Osteocyte (in vitro differentiated cells): Measurements from ENCODE around the gene MMP17. TPM values are rescaled to one million over a fixed set of nuclear protein-coding genes. Genes with fewer than 3 reads are reported as not detected.

Source experiments
- DNase-seq: peaks from one replicate; pipeline ENCODE4 v3.0.0; 2021; ENCODE audit warnings: mixed read lengths; ENCODE audit not compliant: unreplicated experiment; ENCODE audit errors: extremely low spot score
- H3K27ac Mint-ChIP-seq: one replicate; pipeline ENCODE4 v1.8.0; 2021; ENCODE audit warnings: mild to moderate bottlenecking, mixed read lengths; ENCODE audit not compliant: unreplicated experiment
- H3K27me3 Mint-ChIP-seq: one replicate; pipeline ENCODE4 v1.8.0; 2021; ENCODE audit warnings: mixed read lengths; ENCODE audit not compliant: unreplicated experiment
- H3K36me3 Mint-ChIP-seq: one replicate; pipeline ENCODE4 v1.8.0; 2021; ENCODE audit warnings: mixed read lengths; ENCODE audit not compliant: unreplicated experiment
- H3K4me1 Mint-ChIP-seq: one replicate; pipeline ENCODE4 v1.8.0; 2021; ENCODE audit warnings: mixed read lengths; ENCODE audit not compliant: unreplicated experiment
- H3K4me3 Mint-ChIP-seq: one replicate; pipeline ENCODE4 v1.8.0; 2021; ENCODE audit warnings: mild to moderate bottlenecking, moderate library complexity, mixed read lengths; ENCODE audit not compliant: unreplicated experiment
- H3K9me3 Mint-ChIP-seq: one replicate; pipeline ENCODE4 v1.8.0; 2021; ENCODE audit warnings: mixed read lengths; ENCODE audit not compliant: unreplicated experiment
- total RNA-seq: library from RNA; stranded (reverse); gene quantifications from 2 replicates; pipeline ENCODE4 v1.2.1, GENCODE V29; 2021
- TF ChIP-seq, protein P1 (sequence below): fragments of 200-600 bp; sonication (generic); IDR thresholded peaks from 2 replicates; pipeline ENCODE4 v1.5.0; 2021; ENCODE audit warnings: antibody characterized with exemption, mild to moderate bottlenecking, moderate library complexity

MMP17 gene
- total RNA-seq, 1 donor from 2014 or later, result 1.7 TPM

DNA sequence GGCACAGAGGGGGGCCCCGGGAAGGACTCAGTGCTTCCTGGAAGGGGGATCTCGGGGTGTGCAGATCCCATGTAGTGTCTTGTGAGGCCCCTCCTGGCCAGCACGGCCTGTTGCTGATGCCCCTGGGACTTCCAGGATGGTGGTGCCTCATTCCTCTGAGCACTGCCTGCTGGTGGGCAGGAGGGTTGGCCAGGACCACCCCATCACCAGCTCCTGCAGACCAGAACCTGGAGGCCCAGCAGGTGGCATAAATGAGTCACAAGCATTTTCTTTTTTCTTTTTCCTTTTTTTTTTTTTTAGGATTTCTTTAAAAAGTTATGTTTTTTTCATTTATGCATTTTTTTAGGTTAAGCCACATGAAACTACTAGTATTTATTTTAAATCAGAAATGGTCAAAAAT is 8.0 kb downstream of the MMP17 start:
- H3K4me1 Mint-ChIP-seq, result peaks cover under 1% of the 10 kb centered on the region
- DNase-seq, result no peak
- no peaks in the 10 kb centered on the region for H3K9me3 Mint-ChIP-seq
- TF ChIP-seq, protein P1, sequence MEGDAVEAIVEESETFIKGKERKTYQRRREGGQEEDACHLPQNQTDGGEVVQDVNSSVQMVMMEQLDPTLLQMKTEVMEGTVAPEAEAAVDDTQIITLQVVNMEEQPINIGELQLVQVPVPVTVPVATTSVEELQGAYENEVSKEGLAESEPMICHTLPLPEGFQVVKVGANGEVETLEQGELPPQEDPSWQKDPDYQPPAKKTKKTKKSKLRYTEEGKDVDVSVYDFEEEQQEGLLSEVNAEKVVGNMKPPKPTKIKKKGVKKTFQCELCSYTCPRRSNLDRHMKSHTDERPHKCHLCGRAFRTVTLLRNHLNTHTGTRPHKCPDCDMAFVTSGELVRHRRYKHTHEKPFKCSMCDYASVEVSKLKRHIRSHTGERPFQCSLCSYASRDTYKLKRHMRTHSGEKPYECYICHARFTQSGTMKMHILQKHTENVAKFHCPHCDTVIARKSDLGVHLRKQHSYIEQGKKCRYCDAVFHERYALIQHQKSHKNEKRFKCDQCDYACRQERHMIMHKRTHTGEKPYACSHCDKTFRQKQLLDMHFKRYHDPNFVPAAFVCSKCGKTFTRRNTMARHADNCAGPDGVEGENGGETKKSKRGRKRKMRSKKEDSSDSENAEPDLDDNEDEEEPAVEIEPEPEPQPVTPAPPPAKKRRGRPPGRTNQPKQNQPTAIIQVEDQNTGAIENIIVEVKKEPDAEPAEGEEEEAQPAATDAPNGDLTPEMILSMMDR, result peak; percentile 52
- no peak overlapping the region for H3K4me3 Mint-ChIP-seq
- no peaks in the 10 kb centered on the region for H3K27me3 Mint-ChIP-seq
- H3K27ac Mint-ChIP-seq, result no peak overlapping the region
- no peaks in the 10 kb centered on the region for H3K36me3 Mint-ChIP-seq

DNA sequence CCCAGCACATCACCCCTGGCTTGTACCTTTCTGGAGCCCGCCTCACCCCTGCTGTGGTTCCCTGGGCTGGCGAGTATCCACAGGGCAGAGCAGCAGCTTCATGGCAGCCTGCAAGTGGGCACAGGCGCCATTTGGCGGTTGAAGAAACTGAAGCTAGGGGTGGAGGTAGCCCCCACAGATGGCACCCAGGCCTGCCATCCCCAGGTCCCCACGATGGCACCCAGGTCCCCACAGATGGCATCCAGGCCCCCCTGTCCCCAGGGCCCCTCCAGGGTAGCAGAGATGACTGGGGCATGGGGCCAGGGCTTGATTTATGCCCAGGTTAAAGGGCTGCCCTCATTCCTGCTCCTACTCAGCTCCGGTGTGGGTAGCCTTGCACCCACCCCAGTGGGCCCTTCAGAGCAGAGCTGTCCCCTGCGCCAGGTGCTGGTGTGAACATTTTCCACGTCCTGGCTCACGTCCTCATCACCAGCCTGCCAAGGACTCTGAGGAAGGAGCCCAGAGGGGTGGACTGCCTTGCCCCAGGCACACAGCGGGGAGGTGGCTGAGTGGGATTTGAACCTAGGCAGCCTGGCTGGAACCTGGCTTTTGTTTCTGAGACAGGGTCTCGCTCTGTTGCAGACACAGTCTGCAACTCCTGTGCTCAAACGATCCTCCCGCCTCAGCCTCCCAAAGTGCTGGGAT is 8.7 kb downstream of the MMP17 start:
- Mint-ChIP-seq H3K27ac (no peak overlapping the region), H3K4me1 (no peaks in the 10 kb centered on the region)

DNA sequence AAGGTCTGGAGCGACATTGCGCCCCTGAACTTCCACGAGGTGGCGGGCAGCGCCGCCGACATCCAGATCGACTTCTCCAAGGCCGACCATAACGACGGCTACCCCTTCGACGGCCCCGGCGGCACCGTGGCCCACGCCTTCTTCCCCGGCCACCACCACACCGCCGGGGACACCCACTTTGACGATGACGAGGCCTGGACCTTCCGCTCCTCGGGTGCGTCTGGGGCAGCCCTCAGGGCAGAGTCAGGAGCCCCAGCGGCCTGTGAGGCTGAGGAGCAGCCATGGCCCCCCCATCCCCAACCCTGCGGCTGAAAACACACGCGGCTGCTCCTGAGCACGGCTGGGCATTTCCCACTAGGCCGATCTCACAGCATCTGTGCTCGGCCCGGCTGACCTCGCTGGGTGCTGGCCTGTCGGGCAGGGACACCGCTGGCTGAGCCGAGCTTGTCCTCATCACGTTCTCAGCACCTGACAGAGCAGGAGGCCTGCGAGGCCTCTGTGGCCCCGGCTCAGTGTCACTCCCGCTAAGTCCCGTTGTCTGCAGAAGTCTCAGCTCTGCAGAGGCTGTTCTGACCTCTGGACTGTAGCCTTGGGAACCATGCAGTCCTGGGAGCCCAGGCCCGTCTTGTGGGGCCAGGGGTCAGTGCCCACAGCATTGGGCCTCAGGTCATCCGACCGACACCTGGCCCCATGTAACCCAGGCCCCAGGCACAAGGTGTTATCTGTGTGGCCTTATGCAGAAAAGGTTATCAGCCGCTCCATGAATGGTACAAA is 12.6 kb downstream of the MMP17 start:
- no peak overlapping the region for H3K27ac Mint-ChIP-seq

More for the DNA sequence above, 8.7 kb downstream of the MMP17 start:
- Mint-ChIP-seq H3K4me3 (no peak overlapping the region), H3K9me3 (no peaks in the 10 kb centered on the region), H3K36me3 (no peaks in the 10 kb centered on the region), H3K27me3 (no peaks in the 10 kb centered on the region)
- TF ChIP-seq, protein P1, result no peak
- DNase-seq, result no peak

DNA sequence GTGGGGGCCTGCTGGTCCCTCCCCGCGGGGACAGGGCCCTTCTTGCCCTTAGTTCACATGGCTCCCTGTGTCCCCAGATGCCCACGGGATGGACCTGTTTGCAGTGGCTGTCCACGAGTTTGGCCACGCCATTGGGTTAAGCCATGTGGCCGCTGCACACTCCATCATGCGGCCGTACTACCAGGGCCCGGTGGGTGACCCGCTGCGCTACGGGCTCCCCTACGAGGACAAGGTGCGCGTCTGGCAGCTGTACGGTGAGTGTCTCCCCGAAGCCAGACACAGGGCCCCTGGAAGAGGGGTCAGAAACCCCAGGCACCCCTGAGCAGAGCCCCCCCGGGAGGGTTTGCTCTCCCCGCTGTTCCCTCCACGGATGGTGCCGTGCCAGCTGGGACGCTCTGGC is 13.4 kb downstream of the MMP17 start:
- H3K27ac Mint-ChIP-seq, result no peak overlapping the region
- no peaks in the 10 kb centered on the region for H3K27me3 Mint-ChIP-seq
- H3K36me3 Mint-ChIP-seq, result no peaks in the 10 kb centered on the region
- H3K4me3 Mint-ChIP-seq, result no peak overlapping the region
- H3K4me1 Mint-ChIP-seq, result no peaks in the 10 kb centered on the region
- DNase-seq, result no peak
- TF ChIP-seq, protein P1, result no peak
- H3K9me3 Mint-ChIP-seq, result no peaks in the 10 kb centered on the region

More for the DNA sequence above, 12.6 kb downstream of the MMP17 start:
- Mint-ChIP-seq H3K4me3 (no peak overlapping the region), H3K36me3 (no peaks in the 10 kb centered on the region), H3K27me3 (no peaks in the 10 kb centered on the region), H3K4me1 (no peaks in the 10 kb centered on the region), H3K9me3 (no peaks in the 10 kb centered on the region)
- TF ChIP-seq, protein P1, result no peak
- DNase-seq, result no peak

DNA sequence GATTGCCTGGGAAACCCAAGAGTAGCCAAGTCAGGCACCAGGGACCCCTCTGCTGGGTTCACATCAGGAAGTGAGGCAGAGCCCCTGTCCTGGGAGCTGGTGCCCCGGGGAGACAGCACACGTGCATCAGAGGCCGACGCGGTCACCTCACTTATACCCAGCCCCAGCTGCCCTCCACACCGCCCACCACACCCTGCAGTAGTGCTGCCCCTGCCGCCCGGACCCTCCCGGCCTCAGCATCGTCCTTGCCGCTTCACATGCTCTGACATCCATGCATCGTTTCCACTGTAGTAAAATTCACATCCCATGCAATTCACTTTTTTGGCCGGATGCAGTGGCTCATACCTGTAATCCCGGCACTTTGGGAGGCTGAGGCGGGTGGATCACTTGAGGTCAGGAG is 14.0 kb downstream of the MMP17 start:
- Mint-ChIP-seq H3K9me3 (no peaks in the 10 kb centered on the region), H3K27me3 (no peaks in the 10 kb centered on the region), H3K4me1 (no peaks in the 10 kb centered on the region), H3K27ac (no peak overlapping the region), H3K36me3 (no peaks in the 10 kb centered on the region), H3K4me3 (no peak overlapping the region)
- DNase-seq, result no peak
- TF ChIP-seq, protein P1, result no peak
